ENCODE measurements around the gene GINS1. TPM values are rescaled to one million over a fixed set of nuclear protein-coding genes. Genes with fewer than 3 reads are reported as not detected.

Gene GINS1
- total and polyA plus RNA-seq, 2 donors (not counting 3 experiments of a cell fraction or from before 2014, with no cell fraction given), result 8.2 to 26.3 TPM

GRCh38 chr20:25369529-25369928, 37.9 kb upstream of the GINS1 start:
- no peak overlapping the region for H3K27ac ChIP-seq (ENCODE audit: insufficient read depth, low read depth, low read length)
- H3K27me3 ChIP-seq (ENCODE audit: control insufficient read depth in 2 of 2, insufficient read depth in 2 of 2, low read length in 2 of 2), result no peaks in the 10 kb centered on the region
- H4K20me1 ChIP-seq (replicated peaks; ENCODE audit: control insufficient read depth, extremely low read depth, insufficient read depth, low read length), result no peaks in the 10 kb centered on the region
- H3K9me1 ChIP-seq (replicated peaks; ENCODE audit: control insufficient read depth, extremely low read depth, insufficient read depth, low read length), result no peaks in the 10 kb centered on the region
- intact Hi-C loops (cut with micrococcal nuclease), result no loop called here
- no TSS peak for BruUV-seq (replicated peaks)
- no peak overlapping the region for H3K4me3 ChIP-seq (replicated peaks in 1 of 3; ENCODE audit: insufficient read depth in 1 of 3, low read depth in 1 of 3, low read length in 3 of 3)
- no peaks in the 10 kb centered on the region for H3K36me3 ChIP-seq (ENCODE audit: control insufficient read depth in 2 of 2, extremely low read depth in 1 of 2, insufficient read depth in 2 of 2, low read length in 2 of 2)
- dilution Hi-C loops (cut with MboI; ENCODE audit: extremely low pct_ligation_motif_present, low sequenced_read_pairs), result no loop called here
- peaks cover 10% of the 10 kb centered on the region for H3K79me2 ChIP-seq (ENCODE audit: control insufficient read depth, insufficient read depth, low read length)
- CTCF ChIA-PET, result interaction anchor here (1.4 kb wide), 1 partner anchor 15 kb away, joined by 7 read pairs; no protein-coding TSS in a partner anchor
- H3K4me2 ChIP-seq (ENCODE audit: insufficient read depth, low read length), result no peak overlapping the region
- no peaks in the 10 kb centered on the region for H3K9me3 ChIP-seq (replicated peaks; ENCODE audit: control insufficient read depth, insufficient read depth, low read length)
- POLR2A ChIA-PET, result no interaction called here
- H2AFZ ChIP-seq (ENCODE audit: low read depth, low read length), result no peak overlapping the region
- H3K9ac ChIP-seq (replicated peaks; ENCODE audit: extremely low read depth, insufficient read depth, low read length), result no peak overlapping the region
- no peaks in the 10 kb centered on the region for H3K4me1 ChIP-seq (ENCODE audit: control insufficient read depth, extremely low read depth, insufficient read depth, low read length)
- FAIRE-seq (no peak), DNase-seq (ENCODE audit: low read depth, low spot score) (no peak)
- TF ChIP-seq POLR2A (IDR thresholded peaks at IDR 0.05; ENCODE audit: low read depth, low read length) (no peak), GATA2 (IDR thresholded peaks at IDR 0.05; ENCODE audit: insufficient read depth, insufficient read length, low read depth, low read length) (no peak), MYC (IDR thresholded peaks at IDR 0.05; ENCODE audit: low read depth, low read length) (no peak), JUN (IDR thresholded peaks at IDR 0.05; ENCODE audit: borderline replicate concordance, insufficient read depth, insufficient read length, low read depth) (no peak), POLR2AphosphoS5 (IDR thresholded peaks at IDR 0.05; ENCODE audit: insufficient read depth, low read depth, low read length) (no peak), EZH2 (IDR thresholded peaks at IDR 0.05; ENCODE audit: borderline replicate concordance, low read depth, low read length, severe bottlenecking) (no peak), FOS (IDR thresholded peaks at IDR 0.05; ENCODE audit: borderline replicate concordance, insufficient read depth, low read length) (no peak)
- TF ChIP-seq, protein P1, sequence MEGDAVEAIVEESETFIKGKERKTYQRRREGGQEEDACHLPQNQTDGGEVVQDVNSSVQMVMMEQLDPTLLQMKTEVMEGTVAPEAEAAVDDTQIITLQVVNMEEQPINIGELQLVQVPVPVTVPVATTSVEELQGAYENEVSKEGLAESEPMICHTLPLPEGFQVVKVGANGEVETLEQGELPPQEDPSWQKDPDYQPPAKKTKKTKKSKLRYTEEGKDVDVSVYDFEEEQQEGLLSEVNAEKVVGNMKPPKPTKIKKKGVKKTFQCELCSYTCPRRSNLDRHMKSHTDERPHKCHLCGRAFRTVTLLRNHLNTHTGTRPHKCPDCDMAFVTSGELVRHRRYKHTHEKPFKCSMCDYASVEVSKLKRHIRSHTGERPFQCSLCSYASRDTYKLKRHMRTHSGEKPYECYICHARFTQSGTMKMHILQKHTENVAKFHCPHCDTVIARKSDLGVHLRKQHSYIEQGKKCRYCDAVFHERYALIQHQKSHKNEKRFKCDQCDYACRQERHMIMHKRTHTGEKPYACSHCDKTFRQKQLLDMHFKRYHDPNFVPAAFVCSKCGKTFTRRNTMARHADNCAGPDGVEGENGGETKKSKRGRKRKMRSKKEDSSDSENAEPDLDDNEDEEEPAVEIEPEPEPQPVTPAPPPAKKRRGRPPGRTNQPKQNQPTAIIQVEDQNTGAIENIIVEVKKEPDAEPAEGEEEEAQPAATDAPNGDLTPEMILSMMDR (IDR thresholded peaks at IDR 0.05; ENCODE audit: extremely low read depth in 1 of 2, insufficient read depth in 1 of 2, low read depth in 1 of 2, low read length in 2 of 2), result no peak
- TF ChIP-seq, protein P2, sequence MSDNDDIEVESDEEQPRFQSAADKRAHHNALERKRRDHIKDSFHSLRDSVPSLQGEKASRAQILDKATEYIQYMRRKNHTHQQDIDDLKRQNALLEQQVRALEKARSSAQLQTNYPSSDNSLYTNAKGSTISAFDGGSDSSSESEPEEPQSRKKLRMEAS (IDR thresholded peaks at IDR 0.05; ENCODE audit: insufficient read depth, insufficient read length), result no peak

All from endothelial cell of umbilical vein (primary cell).